GM19452 (cell line): ENCODE results near the gene RIMBP3C.
"Not testable (repeated sequence)": the region's sequence is repeated elsewhere in the genome, so short reads cannot be mapped to it uniquely, and the experiment has no call there.

ENCODE experiments used
- ATAC-seq: cut with Tn5 transposase; IDR thresholded peaks from one replicate; pipeline ENCODE4 v1.9.1; 2021; ENCODE audit not compliant: unreplicated experiment

The RIMBP3C gene

GRCh38 chr22:21532863-21533648 lies 18.2 kb downstream of the RIMBP3C start:
- ATAC-seq, result not testable (repeated sequence)

GRCh38 chr22:21531525-21531924 lies 19.7 kb downstream of the RIMBP3C start:
- not testable (repeated sequence) for ATAC-seq

- ATAC-seq, result not testable (repeated sequence)
Observed at GRCh38 chr22:21526705-21527500, 24.4 kb downstream of the RIMBP3C start.

- ATAC-seq, result peak; percentile 74
Observed at GRCh38 chr22:21516970-21517764, 34.1 kb downstream of the RIMBP3C start.

GRCh38 chr22:21516522-21516921 lies 34.7 kb downstream of the RIMBP3C start:
- not testable (repeated sequence) for ATAC-seq

- not testable (repeated sequence) for ATAC-seq
Observed at GRCh38 chr22:21515234-21515633, 36.0 kb downstream of the RIMBP3C start.

GRCh38 chr22:21514117-21514516 lies 37.1 kb downstream of the RIMBP3C start:
- not testable (repeated sequence) for ATAC-seq

- not testable (repeated sequence) for ATAC-seq
Observed at GRCh38 chr22:21512022-21512421, 39.2 kb downstream of the RIMBP3C start.

GRCh38 chr22:21510397-21510796 lies 40.9 kb downstream of the RIMBP3C start:
- not testable (repeated sequence) for ATAC-seq

- ATAC-seq, result not testable (repeated sequence)
Observed at GRCh38 chr22:21499623-21500506, 51.4 kb downstream of the RIMBP3C start.

GRCh38 chr22:21498489-21498888 lies 52.8 kb downstream of the RIMBP3C start:
- ATAC-seq, result not testable (repeated sequence)

- ATAC-seq, result not testable (repeated sequence)
Observed at GRCh38 chr22:21497984-21498383, 53.3 kb downstream of the RIMBP3C start.
